Ishikawa (cell line): ENCODE measurements around the gene ZNF451.

ENCODE experiments used
- CEBPB ChIP-seq: IDR thresholded peaks from 2 replicates; pipeline ENCODE4 v1.6.1; 2012
- CREB1 ChIP-seq: IDR thresholded peaks from 2 replicates; pipeline ENCODE4 v1.6.1; 2012; ENCODE audit warnings: low read depth
- EGR1 ChIP-seq: IDR thresholded peaks from 2 replicates; pipeline ENCODE4 v1.6.1; 2012
- EP300 ChIP-seq: IDR thresholded peaks from 2 replicates; pipeline ENCODE4 v1.6.1; 2012; ENCODE audit warnings: borderline replicate concordance
- FOXM1 ChIP-seq: IDR thresholded peaks from 2 replicates; pipeline ENCODE4 v1.6.1; 2012; ENCODE audit warnings: low read depth, borderline replicate concordance
- MAX ChIP-seq: IDR thresholded peaks from 2 replicates; pipeline ENCODE4 v1.6.1; 2012
- NFIC ChIP-seq: IDR thresholded peaks from 2 replicates; pipeline ENCODE4 v1.6.1; 2012
- RAD21 ChIP-seq: IDR thresholded peaks from 2 replicates; pipeline ENCODE4 v1.6.1; 2012; ENCODE audit warnings: low read depth
- REST ChIP-seq: IDR thresholded peaks from 2 replicates; pipeline ENCODE4 v1.6.1; 2012; ENCODE audit warnings: low read depth, mild to moderate bottlenecking
- TAF1 ChIP-seq: IDR thresholded peaks from 2 replicates; pipeline ENCODE4 v1.6.1; 2012; ENCODE audit warnings: low read depth, mild to moderate bottlenecking
- TCF12 ChIP-seq: IDR thresholded peaks from 2 replicates; pipeline ENCODE4 v1.6.1; 2012; ENCODE audit warnings: low read depth
- TEAD4 ChIP-seq: IDR thresholded peaks from 2 replicates; pipeline ENCODE4 v1.6.1; 2012
- USF1 ChIP-seq: IDR thresholded peaks from 2 replicates; pipeline ENCODE4 v1.6.1; 2012
- YY1 ChIP-seq: IDR thresholded peaks from 2 replicates; pipeline ENCODE4 v1.6.1; 2012; ENCODE audit warnings: low read depth
- ZBTB7A ChIP-seq: IDR thresholded peaks from 2 replicates; pipeline ENCODE4 v1.6.1; 2012; ENCODE audit warnings: low read depth

ZNF451 gene

GRCh38 chr6:57106990-57107389, 17.0 kb downstream of the ZNF451 start:
- TF ChIP-seq FOXM1 (no peak), EP300 (no peak)

GRCh38 chr6:57108691-57109090, 18.7 kb downstream of the ZNF451 start:
- TF ChIP-seq YY1 (no peak), CEBPB (no peak), TAF1 (no peak), MAX (no peak), USF1 (no peak), FOXM1 (no peak)

GRCh38 chr6:57109880-57110279, 19.9 kb downstream of the ZNF451 start:
- no peak for TF ChIP-seq CREB1

GRCh38 chr6:57113105-57113504, 23.1 kb downstream of the ZNF451 start:
- TF ChIP-seq TCF12 (no peak), CEBPB (no peak), ZBTB7A (no peak), MAX (no peak), CREB1 (no peak), TEAD4 (no peak), YY1 (no peak), TAF1 (no peak), EP300 (no peak), FOXM1 (no peak), REST (no peak), USF1 (no peak), NFIC (no peak), RAD21 (no peak), EGR1 (no peak)

- TF ChIP-seq CREB1 (no peak), TCF12 (no peak), TEAD4 (no peak), YY1 (no peak), EP300 (no peak), REST (no peak), RAD21 (no peak), MAX (no peak), CEBPB (no peak), ZBTB7A (no peak), EGR1 (no peak), FOXM1 (no peak), USF1 (no peak)
These were observed 26.8 kb downstream of the ZNF451 start for GRCh38 chr6:57116776-57117175.

- TF ChIP-seq FOXM1 (no peak), EGR1 (no peak), TCF12 (no peak), EP300 (no peak), ZBTB7A (no peak), NFIC (no peak)
These were observed 27.8 kb downstream of the ZNF451 start for GRCh38 chr6:57117796-57118195.

GRCh38 chr6:57123111-57123510, 33.1 kb downstream of the ZNF451 start:
- TF ChIP-seq RAD21 (no peak), MAX (no peak), REST (no peak), EP300 (no peak), TCF12 (no peak), NFIC (no peak), CEBPB (no peak), TAF1 (no peak), EGR1 (no peak), CREB1 (no peak), ZBTB7A (no peak), TEAD4 (no peak), USF1 (no peak), FOXM1 (no peak), YY1 (no peak)
